Vagina (tissue), 2 donors: ENCODE measurements around the gene TSPO.

ENCODE experiments used
- POLR2AphosphoS5 ChIP-seq, 2 donors: sonication (generic); formaldehyde crosslinking; IDR thresholded peaks; one replicate each; pipeline ENCODE4 v1.9.0; 2017; ENCODE audit warnings: antibody characterized with exemption in 2 of 2, mild to moderate bottlenecking in 2 of 2, low read depth in 1 of 2; ENCODE audit not compliant: insufficient read depth in 1 of 2
- TF ChIP-seq, protein P1 (sequence below), 3 experiments: fragments of 450-650 bp in 2 of 3; fragments of 200-600 bp in 1 of 3; sonication (generic) in 1 of 3; IDR thresholded peaks; one replicate each; pipeline ENCODE4 v1.5.1; 2017 to 2019; ENCODE audit warnings: antibody characterized with exemption in 3 of 3, mild to moderate bottlenecking in 2 of 3, moderate library complexity in 2 of 3

DNA sequence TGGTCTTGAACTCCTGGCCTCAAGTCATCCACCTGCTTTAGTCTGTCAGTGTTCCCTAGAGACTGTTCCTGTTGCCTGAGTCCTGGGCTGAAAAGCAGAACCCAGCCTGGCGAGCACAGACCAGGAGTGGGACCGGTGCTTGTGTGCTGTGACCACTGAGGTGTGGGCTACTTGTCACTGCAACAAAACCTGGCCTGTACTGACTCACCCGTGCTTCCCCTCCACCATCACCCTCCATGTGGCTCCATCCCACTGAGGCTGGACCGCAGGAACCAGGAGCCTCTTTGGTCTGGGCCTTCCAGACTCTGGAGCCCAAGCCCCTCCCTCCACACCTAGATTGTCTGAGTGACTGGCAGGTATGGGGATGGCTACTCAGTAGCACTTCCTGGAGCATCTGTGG is 16.8 kb upstream of the TSPO start:
- TF ChIP-seq, protein P1, sequence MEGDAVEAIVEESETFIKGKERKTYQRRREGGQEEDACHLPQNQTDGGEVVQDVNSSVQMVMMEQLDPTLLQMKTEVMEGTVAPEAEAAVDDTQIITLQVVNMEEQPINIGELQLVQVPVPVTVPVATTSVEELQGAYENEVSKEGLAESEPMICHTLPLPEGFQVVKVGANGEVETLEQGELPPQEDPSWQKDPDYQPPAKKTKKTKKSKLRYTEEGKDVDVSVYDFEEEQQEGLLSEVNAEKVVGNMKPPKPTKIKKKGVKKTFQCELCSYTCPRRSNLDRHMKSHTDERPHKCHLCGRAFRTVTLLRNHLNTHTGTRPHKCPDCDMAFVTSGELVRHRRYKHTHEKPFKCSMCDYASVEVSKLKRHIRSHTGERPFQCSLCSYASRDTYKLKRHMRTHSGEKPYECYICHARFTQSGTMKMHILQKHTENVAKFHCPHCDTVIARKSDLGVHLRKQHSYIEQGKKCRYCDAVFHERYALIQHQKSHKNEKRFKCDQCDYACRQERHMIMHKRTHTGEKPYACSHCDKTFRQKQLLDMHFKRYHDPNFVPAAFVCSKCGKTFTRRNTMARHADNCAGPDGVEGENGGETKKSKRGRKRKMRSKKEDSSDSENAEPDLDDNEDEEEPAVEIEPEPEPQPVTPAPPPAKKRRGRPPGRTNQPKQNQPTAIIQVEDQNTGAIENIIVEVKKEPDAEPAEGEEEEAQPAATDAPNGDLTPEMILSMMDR (IDR thresholded peaks at IDR 0.05) = no peak
- no peak for TF ChIP-seq POLR2AphosphoS5 (IDR thresholded peaks at IDR 0.05; ENCODE audit: insufficient read depth in 1 of 2, low read depth in 1 of 2)
